ENCODE results near the gene PNMT.

The PNMT gene

DNA sequence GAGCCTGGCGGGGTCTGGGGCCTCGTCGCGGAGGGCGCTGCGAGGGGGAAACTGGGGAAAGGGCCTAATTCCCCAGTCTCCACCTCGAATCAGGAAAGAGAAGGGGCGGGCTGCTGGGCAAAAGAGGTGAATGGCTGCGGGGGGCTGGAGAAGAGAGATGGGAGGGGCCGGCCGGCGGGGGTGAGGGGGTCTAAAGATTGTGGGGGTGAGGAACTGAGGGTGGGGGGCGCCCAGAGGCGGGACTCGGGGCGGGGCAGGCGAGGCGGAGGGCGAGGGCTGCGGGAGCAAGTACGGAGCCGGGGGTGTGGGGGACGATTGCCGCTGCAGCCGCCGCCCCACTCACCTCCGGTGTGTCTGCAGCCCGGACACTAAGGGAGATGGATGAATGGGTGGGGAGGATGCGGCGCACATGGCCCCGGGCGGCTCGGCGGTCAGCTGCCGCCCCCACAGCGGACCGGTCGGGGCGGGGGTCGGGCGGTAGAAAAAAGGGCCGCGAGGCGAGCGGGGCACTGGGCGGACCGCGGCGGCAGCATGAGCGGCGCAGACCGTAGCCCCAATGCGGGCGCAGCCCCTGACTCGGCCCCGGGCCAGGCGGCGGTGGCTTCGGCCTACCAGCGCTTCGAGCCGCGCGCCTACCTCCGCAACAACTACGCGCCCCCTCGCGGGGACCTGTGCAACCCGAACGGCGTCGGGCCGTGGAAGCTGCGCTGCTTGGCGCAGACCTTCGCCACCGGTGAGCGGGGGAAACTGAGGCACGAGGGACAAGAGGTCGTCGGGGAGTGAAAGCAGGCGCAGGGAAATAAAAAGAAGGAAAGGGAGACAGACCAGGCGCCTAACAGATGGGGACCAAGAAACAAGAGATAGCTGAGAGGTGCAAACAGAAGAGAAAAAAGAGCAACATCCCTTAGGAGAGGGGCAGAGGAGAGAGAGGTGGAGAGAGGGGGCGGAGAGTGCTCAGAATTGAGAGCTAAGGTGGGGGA is at the start of gene PNMT:
TSS of gene PNMT (plus strand) at position 509 of the 980 bp plus-strand sequence. CDS start at position 532, 23 bp downstream.
- in situ Hi-C loops (cut with MboI; ENCODE audit: low sequenced_read_pairs) = no loop called here

GRCh38 chr17:39618956-39619785 is 49.1 kb upstream of the PNMT start:
- in situ Hi-C loops (cut with MboI; ENCODE audit: low sequenced_read_pairs) = no loop called here

GRCh38 chr17:39619786-39620101 is 48.5 kb upstream of the PNMT start:
- in situ Hi-C loops (cut with MboI; ENCODE audit: low sequenced_read_pairs) = no loop called here

DNA sequence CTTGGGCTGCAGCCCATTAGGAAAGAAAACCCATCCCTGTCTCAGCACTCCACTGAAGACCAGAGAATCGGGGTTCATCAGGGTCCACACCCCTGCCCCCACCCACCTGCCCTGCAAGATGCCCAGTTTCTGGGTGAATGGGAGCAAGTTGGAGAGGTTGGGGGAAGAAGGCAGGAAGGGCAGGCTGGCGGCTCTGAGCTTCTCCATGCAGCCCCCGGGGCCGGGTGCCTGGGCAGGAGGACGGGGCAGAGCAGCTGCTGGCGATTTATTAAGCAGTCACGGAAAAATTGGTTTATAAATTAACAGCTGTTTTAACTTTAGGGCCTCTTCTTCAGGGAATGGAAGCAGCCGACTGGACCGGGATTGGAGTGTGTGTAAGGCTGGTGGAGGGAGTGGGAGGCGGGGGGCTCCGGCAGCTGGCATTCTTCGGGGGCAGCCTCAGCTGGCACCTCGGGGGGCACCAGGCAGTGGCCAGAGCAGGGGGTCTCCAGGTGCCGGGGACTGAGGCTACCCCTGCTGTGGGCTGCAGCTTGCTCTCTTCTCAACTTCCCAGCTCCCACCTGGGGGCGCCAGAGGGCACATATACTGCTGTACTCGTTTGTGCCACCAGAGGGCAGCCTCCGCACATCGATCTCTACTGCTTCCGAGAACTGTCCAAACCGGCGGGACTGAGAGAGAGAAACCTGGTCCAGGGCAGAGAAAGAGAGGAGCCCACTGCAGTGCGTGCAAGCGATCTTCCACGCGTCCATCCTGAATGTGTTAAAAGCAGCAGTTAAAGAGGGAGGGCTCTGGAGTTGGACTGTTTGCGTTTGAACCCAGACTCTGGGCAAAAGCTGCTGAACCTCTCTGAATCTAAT is 46.5 kb upstream of the PNMT start:
- in situ Hi-C loops (cut with MboI; ENCODE audit: low sequenced_read_pairs) = no loop called here

- in situ Hi-C loops (cut with MboI; ENCODE audit: low sequenced_read_pairs) = no loop called here
Observed at GRCh38 chr17:39622380-39623006, 45.8 kb upstream of the PNMT start.

DNA sequence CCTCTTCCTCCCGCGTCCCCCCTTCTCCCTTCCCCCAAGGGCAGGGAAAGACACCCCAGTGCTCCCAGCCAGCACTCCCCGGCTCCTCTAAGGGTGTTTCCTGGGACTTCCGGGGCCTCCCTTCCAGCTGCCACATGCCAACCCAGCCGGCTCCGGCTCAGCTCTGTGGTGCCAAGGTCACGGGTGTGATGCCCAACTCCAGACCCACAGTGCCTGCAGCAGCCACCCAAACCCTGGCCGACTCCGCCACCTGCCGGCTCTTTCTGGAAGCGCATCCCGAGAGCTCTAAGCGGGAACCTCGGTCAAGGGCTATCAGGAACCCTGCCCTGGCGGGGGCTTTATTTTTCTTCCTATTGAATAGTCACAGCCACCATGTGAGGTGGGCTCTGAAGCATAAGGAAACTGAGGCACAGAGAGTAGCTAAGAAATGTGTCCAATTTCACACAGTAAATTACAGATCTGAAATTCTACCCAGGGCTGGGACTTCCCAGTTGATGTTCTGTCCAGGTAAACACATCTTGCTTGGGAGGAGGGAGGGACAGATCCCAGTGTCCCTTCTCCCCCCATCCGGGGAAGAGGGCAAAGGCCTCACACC is 44.8 kb upstream of the PNMT start:
- in situ Hi-C loops (cut with MboI; ENCODE audit: low sequenced_read_pairs) = no loop called here

DNA sequence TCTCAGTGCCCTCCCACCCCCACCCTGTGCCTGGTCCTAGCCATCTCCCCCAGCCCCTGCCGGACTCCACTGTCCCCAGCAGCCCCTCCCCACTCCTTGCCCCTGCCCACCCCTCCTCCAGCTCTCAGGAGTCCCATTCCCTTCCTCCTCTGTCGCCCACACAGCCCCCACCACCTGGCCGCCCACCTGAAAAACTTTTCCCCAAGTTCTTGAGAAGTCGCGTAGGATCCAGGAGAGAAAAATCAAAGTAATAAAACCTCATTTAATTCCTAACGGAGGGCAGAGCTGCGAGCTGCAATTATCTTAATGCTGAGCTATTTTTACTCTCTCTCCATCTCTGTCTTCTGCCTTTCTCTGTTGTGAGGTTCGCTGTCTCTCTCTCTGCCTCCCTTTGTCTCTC is 43.9 kb upstream of the PNMT start:
- in situ Hi-C loops (cut with MboI; ENCODE audit: low sequenced_read_pairs) = no loop called here

DNA sequence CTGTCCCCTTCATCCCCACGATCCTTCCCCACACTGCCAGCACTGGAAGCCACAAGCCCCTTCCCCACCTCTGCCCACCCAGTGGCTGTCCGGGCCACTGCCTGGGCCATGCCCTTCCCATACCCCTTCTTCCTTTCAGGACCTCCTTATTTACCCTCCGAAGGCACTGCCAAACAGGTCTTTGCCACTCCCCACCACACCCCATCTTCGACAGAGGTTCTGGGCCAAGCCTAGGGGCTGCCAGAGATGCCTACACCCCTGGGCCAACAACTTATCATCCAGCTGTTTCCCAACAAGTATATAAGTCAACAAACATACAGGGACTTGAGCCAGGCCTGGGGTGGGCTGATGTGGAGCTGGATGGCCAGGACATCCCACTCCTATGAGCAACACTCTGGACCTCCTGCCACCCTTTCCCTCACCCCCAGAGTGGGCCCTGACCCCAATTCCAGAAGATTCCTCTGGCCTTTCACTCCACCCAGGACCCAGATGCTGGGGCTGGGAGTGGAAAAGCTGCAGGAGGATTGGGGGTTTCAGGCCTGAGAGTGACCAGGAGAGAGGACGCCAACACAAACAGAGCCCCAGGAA is 43.0 kb upstream of the PNMT start:
- in situ Hi-C loops (cut with MboI; ENCODE audit: low sequenced_read_pairs) = no loop called here

DNA sequence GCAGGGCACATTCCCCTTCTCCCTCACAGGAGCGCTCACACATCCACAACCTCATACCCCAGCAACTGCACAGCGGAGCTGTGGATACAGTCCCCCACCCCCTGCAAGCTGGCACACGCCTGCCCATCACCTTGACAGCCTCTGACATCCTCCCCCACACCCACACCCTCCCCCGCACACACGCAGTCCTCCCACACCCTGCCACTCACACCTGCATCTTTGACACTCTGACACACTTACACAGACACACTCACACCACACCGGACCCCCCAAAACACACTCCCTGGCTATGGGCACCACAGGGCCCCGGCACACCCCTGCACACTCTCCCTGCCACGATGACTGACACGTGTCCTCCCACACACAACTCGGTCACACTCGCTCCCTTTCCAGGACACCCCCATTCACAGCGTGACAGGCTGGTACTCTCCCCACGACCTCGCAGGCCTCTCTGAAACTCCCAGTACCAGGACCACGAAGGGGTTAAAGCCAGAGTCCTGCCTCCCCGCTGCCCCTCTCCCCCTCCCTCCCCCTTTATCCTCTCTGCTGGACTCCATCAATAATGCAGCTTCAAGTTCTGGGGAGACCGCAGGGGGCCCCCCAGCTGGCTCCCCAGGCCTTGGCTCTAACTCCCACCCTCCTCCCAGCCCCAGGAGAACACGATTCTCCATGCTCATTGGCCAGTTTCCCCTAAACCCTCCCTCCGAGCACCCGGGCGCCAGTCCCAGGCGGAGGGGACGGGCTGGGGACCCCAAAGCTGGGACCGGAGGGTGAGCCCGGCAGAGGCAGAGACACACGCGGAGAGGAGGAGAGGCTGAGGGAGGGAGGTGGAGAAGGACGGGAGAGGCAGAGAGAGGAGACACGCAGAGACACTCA is 41.8 kb upstream of the PNMT start, which contains the start of gene PPP1R1B:
TSS of gene PPP1R1B (plus strand) at position 782 of the 876 bp plus-strand sequence. CDS start 441 bp downstream, outside the sequence.
- in situ Hi-C loops (cut with MboI; ENCODE audit: low sequenced_read_pairs) = no loop called here

DNA sequence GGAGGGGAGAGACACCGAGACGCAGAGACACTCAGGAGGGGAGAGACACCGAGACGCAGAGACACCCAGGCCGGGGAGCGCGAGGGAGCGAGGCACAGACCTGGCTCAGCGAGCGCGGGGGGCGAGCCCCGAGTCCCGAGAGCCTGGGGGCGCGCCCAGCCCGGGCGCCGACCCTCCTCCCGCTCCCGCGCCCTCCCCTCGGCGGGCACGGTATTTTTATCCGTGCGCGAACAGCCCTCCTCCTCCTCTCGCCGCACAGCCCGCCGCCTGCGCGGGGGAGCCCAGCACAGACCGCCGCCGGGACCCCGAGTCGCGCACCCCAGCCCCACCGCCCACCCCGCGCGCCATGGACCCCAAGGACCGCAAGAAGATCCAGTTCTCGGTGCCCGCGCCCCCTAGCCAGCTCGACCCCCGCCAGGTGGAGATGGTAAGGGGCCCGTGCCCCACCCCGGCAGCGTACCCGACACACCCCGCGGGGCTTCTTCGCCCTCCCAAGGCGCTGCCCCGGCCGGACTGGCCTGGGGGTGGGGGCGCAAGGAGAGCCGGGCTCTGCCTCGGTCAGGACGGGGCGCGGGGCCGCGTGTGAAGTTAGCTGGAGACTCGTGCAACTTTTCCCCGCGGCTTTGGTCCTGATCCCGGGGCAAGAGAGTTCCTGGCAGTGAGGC is 41.1 kb upstream of the PNMT start:
- in situ Hi-C loops (cut with MboI; ENCODE audit: low sequenced_read_pairs) = no loop called here

DNA sequence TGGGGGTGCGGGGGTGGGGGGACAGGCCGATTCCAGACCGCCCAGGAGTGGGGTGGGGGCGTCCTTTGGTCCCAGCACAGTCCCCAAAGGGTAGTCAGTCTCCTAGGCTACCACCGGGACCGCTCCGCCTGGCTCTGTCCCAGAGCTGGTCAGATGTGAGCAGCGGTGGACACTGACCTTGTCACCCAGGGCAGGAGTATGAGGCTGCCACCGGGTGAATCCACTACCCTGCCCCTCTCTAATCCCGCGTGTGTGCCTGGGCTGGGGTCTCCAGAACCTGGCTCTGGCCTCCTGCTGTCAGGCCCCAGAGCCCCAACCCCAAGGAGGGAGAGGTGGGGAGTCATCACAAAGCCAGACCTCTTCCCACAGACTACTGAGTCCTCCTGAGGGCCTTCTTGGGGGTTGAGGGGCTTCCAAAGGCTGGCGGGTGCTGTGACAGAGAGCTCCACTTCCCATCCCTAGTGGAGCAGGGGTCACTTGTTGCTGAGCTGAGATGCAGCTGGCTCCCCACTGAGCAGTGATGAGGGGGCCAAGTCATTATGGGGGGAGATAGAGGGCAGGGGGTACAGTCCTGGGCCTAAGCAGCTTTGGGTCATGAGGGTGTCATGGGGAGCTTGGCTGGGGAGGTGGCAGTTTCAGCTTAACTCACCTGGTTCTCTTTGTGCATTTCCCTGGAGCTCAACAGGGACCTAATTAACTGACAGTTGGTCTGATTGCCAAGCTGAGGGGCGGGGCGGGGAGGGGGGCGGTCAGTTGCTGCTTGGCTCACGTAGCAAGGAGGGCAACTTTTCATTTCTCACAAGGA is 40.3 kb upstream of the PNMT start:
- in situ Hi-C loops (cut with MboI; ENCODE audit: low sequenced_read_pairs) = no loop called here

- in situ Hi-C loops (cut with MboI; ENCODE audit: low sequenced_read_pairs) = no loop called here
Observed at GRCh38 chr17:39628655-39629493, 39.4 kb upstream of the PNMT start.

GRCh38 chr17:39629494-39629880 is 38.8 kb upstream of the PNMT start:
- in situ Hi-C loops (cut with MboI; ENCODE audit: low sequenced_read_pairs) = no loop called here

GRCh38 chr17:39629898-39630297 is 38.4 kb upstream of the PNMT start:
- in situ Hi-C loops (cut with MboI; ENCODE audit: low sequenced_read_pairs) = no loop called here

- in situ Hi-C loops (cut with MboI; ENCODE audit: low sequenced_read_pairs) = no loop called here
Observed at GRCh38 chr17:39631403-39631802, 36.9 kb upstream of the PNMT start.

GRCh38 chr17:39632153-39632941 is 35.9 kb upstream of the PNMT start:
- in situ Hi-C loops (cut with MboI; ENCODE audit: low sequenced_read_pairs) = no loop called here

Data from hTERT RPE-1 (cell line).